ENCODE data around the gene MNX1.

DNA sequence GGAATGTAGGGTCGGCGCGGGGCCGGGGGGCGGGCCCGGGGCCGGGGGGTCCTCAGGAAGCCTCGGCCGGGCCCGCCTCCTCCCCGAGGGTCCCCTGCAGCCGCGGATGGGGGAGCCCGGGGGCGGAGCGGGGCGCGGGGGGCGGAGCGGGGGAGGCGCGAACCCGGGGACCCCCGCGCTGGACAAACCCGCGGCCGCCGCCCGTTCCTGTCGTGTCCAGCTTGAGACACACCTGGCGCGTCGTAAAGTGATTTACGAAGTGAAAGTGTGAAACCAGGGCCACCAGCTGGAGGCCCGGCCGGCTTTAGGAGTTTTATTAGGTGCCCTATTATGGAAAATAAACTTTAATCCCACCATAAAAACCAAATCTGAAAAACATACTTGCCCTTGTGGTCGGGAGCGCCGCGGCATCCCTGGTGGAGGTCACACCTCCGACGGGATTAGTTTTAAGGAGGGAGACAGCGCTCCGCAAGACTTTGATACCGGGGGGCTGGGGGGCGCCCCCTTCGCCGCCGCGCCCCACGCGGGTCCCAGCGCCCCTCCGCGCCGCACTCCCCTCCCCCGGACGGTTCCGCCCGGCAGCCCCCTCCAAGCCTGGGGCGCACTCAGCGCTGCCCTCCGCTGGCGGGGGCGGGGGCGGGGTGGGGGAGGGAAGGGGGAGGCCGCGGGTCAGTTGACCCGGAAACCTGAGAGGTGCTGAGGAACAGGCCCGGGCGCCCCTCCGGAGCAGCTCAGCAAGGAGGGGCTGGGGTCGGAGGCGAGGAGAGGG lies 10.3 kb downstream of the MNX1 start:
- TF ChIP-seq, protein P1, sequence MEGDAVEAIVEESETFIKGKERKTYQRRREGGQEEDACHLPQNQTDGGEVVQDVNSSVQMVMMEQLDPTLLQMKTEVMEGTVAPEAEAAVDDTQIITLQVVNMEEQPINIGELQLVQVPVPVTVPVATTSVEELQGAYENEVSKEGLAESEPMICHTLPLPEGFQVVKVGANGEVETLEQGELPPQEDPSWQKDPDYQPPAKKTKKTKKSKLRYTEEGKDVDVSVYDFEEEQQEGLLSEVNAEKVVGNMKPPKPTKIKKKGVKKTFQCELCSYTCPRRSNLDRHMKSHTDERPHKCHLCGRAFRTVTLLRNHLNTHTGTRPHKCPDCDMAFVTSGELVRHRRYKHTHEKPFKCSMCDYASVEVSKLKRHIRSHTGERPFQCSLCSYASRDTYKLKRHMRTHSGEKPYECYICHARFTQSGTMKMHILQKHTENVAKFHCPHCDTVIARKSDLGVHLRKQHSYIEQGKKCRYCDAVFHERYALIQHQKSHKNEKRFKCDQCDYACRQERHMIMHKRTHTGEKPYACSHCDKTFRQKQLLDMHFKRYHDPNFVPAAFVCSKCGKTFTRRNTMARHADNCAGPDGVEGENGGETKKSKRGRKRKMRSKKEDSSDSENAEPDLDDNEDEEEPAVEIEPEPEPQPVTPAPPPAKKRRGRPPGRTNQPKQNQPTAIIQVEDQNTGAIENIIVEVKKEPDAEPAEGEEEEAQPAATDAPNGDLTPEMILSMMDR (conservative IDR thresholded peaks at IDR 0.05): no peak; the same call in 1 of the 2 replicates
- no peak for TF ChIP-seq ZFX (IDR thresholded peaks at IDR 0.05)
